ENCODE measurements around the gene SMG6.

GRCh38 chr17:2344528-2344927 is 40.9 kb upstream of the SMG6 start:
- TF ChIP-seq EZH2 (IDR thresholded peaks at IDR 0.05; ENCODE audit: borderline replicate concordance, low read length): no peak
- no peak for TF ChIP-seq CTCF (conservative IDR thresholded peaks at IDR 0.05 in 1 of 2, IDR thresholded peaks at IDR 0.05 in 1 of 2; ENCODE audit: extremely low read depth in 1 of 2, insufficient read depth in 1 of 2, low read depth in 1 of 2, low read length in 2 of 2)

All from mammary epithelial cell (primary cell).